Neuronal stem cell (in vitro differentiated cells): ENCODE data around the gene SCN8A.

ENCODE experiments used
- DNase-seq: peaks from one replicate; pipeline ENCODE4 v3.0.0-alpha.2; 2013; ENCODE audit warnings: low spot score
- H2AFZ ChIP-seq: one replicate; pipeline ENCODE4 v1.6.1; 2013; ENCODE audit warnings: mild to moderate bottlenecking, low read length, inconsistent platforms
- H2AK5ac ChIP-seq: 2 replicates; pipeline ENCODE4 v1.6.1; 2013; ENCODE audit warnings: low read depth, mild to moderate bottlenecking, inconsistent platforms, low read length, moderate library complexity, mixed read lengths
- H2BK120ac ChIP-seq: 2 replicates; pipeline ENCODE4 v1.6.1; 2013; ENCODE audit warnings: low read depth, mild to moderate bottlenecking, inconsistent platforms, low read length, moderate library complexity, mixed read lengths
- H2BK12ac ChIP-seq: one replicate; pipeline ENCODE4 v1.6.1; 2013; ENCODE audit warnings: low read length, inconsistent platforms
- H2BK15ac ChIP-seq: 2 replicates; pipeline ENCODE4 v1.6.1; 2013; ENCODE audit warnings: mild to moderate bottlenecking, low read length, inconsistent platforms, mixed read lengths
- H2BK5ac ChIP-seq: one replicate; pipeline ENCODE4 v1.6.1; 2013; ENCODE audit warnings: inconsistent platforms, mild to moderate bottlenecking, low read length, moderate library complexity
- H3K14ac ChIP-seq: one replicate; pipeline ENCODE4 v1.6.1; 2013; ENCODE audit warnings: low read length, inconsistent platforms
- H3K18ac ChIP-seq: 2 replicates; pipeline ENCODE4 v1.6.1; 2013; ENCODE audit warnings: low read length, inconsistent platforms
- H3K23ac ChIP-seq: 2 replicates; pipeline ENCODE4 v1.6.1; 2013; ENCODE audit warnings: low read depth, mild to moderate bottlenecking, mixed read lengths, low read length, inconsistent platforms; ENCODE audit not compliant: poor library complexity
- H3K27ac ChIP-seq: replicated peaks from 3 replicates; pipeline ENCODE4 v1.5.1; 2013; ENCODE audit warnings: low read length, inconsistent platforms
- H3K27me3 ChIP-seq, 3 experiments: 2 replicates each; pipeline ENCODE4 v1.6.1; 2013; ENCODE audit warnings: low read length in 3 of 3, mild to moderate bottlenecking in 2 of 3, inconsistent platforms in 1 of 3, low read depth in 1 of 3, mixed read lengths in 1 of 3, moderate library complexity in 1 of 3; ENCODE audit not compliant: control insufficient read depth in 3 of 3, insufficient read depth in 3 of 3
- H3K36me3 ChIP-seq, 2 donors: replicated peaks in 1 of 2; 2 replicates each; pipeline ENCODE4 v1.6.1; 2013; ENCODE audit warnings: low read length in 2 of 2; ENCODE audit not compliant: control insufficient read depth in 2 of 2, insufficient read depth in 2 of 2
- H3K4ac ChIP-seq: 2 replicates; pipeline ENCODE4 v1.6.1; 2013; ENCODE audit warnings: inconsistent platforms, mild to moderate bottlenecking, low read length, moderate library complexity
- H3K4me1 ChIP-seq, 2 donors: 1 replicate in 1 of 2; 2 replicates in 1 of 2; pipeline ENCODE4 v1.6.1; 2013; ENCODE audit warnings: low read length in 2 of 2, low read depth in 1 of 2; ENCODE audit not compliant: control insufficient read depth in 2 of 2, insufficient read depth in 1 of 2
- H3K4me2 ChIP-seq: one replicate; pipeline ENCODE4 v1.6.1; 2013; ENCODE audit warnings: mild to moderate bottlenecking, low read length, inconsistent platforms; ENCODE audit not compliant: insufficient read depth, poor library complexity, severe bottlenecking
- H3K4me3 ChIP-seq, 2 donors: 2 replicates each; pipeline ENCODE4 v1.5.1; 2013; ENCODE audit warnings: low read length in 2 of 2, mild to moderate bottlenecking in 2 of 2, inconsistent platforms in 1 of 2, moderate library complexity in 1 of 2
- H3K79me1 ChIP-seq: one replicate; pipeline ENCODE4 v1.6.1; 2013; ENCODE audit warnings: low read depth, mild to moderate bottlenecking, inconsistent platforms, low read length, moderate library complexity
- H3K9ac ChIP-seq: one replicate; pipeline ENCODE4 v1.6.1; 2013; ENCODE audit warnings: mild to moderate bottlenecking, low read depth, low read length, inconsistent platforms; ENCODE audit not compliant: poor library complexity
- H3K9me3 ChIP-seq, 2 donors: replicated peaks in 1 of 2; 2 replicates each; pipeline versions ENCODE3 to v1.6.1; 2013; ENCODE audit warnings: low read length in 2 of 2, mild to moderate bottlenecking in 2 of 2, inconsistent platforms in 1 of 2, low read depth in 1 of 2, mixed read lengths in 1 of 2, moderate library complexity in 1 of 2; ENCODE audit not compliant: control insufficient read depth in 2 of 2, insufficient read depth in 1 of 2
- H4K8ac ChIP-seq: one replicate; pipeline ENCODE4 v1.6.1; 2013; ENCODE audit warnings: low read depth, mild to moderate bottlenecking, inconsistent platforms, low read length, moderate library complexity
- H4K91ac ChIP-seq: one replicate; pipeline ENCODE4 v1.6.1; 2013; ENCODE audit warnings: low read length, low read depth, mild to moderate bottlenecking, inconsistent platforms; ENCODE audit not compliant: poor library complexity
- WGBS, 2 donors: extraction: QIAGEN DNeasy Blood & Tissue Kit; methylation state at CpG; one replicate each; pipeline ENCODE4 v1.1.7; 2013; ENCODE audit warnings: missing lambda C conversion rate in 2 of 2, mixed read lengths in 1 of 2; ENCODE audit not compliant: insufficient read length in 2 of 2, insufficient replicate concordance in 1 of 2; ENCODE audit errors: extremely low coverage in 2 of 2; 5-methylcytosine and 5-hydroxymethylcytosine counted together

The SCN8A gene

GRCh38 chr12:51850081-51850964 is 259.3 kb downstream of the SCN8A start:
- no peak overlapping the region for H3K23ac ChIP-seq
- peaks cover 9% of the 10 kb centered on the region for H3K79me1 ChIP-seq
- no peak overlapping the region for H3K4me3 ChIP-seq
- H3K9me3 ChIP-seq, result no peaks in the 10 kb centered on the region
- H3K14ac ChIP-seq, result no peak overlapping the region
- H3K27ac ChIP-seq, result no peak overlapping the region
- H2BK120ac ChIP-seq, result no peak overlapping the region
- peaks cover 2 to 29% of the 10 kb centered on the region in 2 donors for H3K36me3 ChIP-seq
- no peak overlapping the region for H2BK5ac ChIP-seq
- peak overlapping the region; percentile 38 for H2AK5ac ChIP-seq
- no peak overlapping the region for H4K8ac ChIP-seq
- no peak for DNase-seq
- H2AFZ ChIP-seq, result no peak overlapping the region
- WGBS, 2 donors, result no CpG with 5 or more reads among the region's 8 CpGs
- H3K4me2 ChIP-seq, result no peak overlapping the region
- no peak overlapping the region for H3K4ac ChIP-seq
- H3K18ac ChIP-seq, result peak overlapping the region; percentile 4
- no peak overlapping the region for H3K9ac ChIP-seq
- H3K27me3 ChIP-seq, result no peaks in the 10 kb centered on the region
- peak overlapping the region; percentile 0 for H2BK15ac ChIP-seq
- peak overlapping the region; percentile 68 for H2BK12ac ChIP-seq
- H3K4me1 ChIP-seq, result peaks cover 24 to 30% of the 10 kb centered on the region in 2 donors
- no peak overlapping the region for H4K91ac ChIP-seq

- no peaks in the 10 kb centered on the region for H3K9me3 ChIP-seq
- H3K4me1 ChIP-seq, result peaks cover 25 to 27% of the 10 kb centered on the region in 2 donors
- H3K9ac ChIP-seq, result no peak overlapping the region
- H3K79me1 ChIP-seq, result peaks cover 6% of the 10 kb centered on the region
- peak overlapping the region; percentile 43 for H2BK12ac ChIP-seq
- H4K8ac ChIP-seq, result no peak overlapping the region
- H3K23ac ChIP-seq, result no peak overlapping the region
- H3K4ac ChIP-seq, result no peak overlapping the region
- no peak for DNase-seq
- H2AFZ ChIP-seq, result no peak overlapping the region
- H3K18ac ChIP-seq, result peak overlapping the region; percentile 4
- no peaks in the 10 kb centered on the region for H3K27me3 ChIP-seq
- no peak overlapping the region for H3K14ac ChIP-seq
- no peak overlapping the region for H4K91ac ChIP-seq
- no peak overlapping the region for H2BK5ac ChIP-seq
- H2BK120ac ChIP-seq, result no peak overlapping the region
- H3K4me2 ChIP-seq, result no peak overlapping the region
- H3K36me3 ChIP-seq, result peaks cover 2 to 23% of the 10 kb centered on the region in 2 donors
- H3K4me3 ChIP-seq, result no peak overlapping the region
- no peak overlapping the region for H2BK15ac ChIP-seq
- no peak overlapping the region for H3K27ac ChIP-seq
- no CpG with 5 or more reads among the region's 4 CpGs for WGBS, 2 donors
- no peak overlapping the region for H2AK5ac ChIP-seq
Measured at GRCh38 chr12:51850965-51851299, 259.9 kb downstream of the SCN8A start.

GRCh38 chr12:51851413-51852124 is 260.5 kb downstream of the SCN8A start:
- no peak overlapping the region for H3K14ac ChIP-seq
- no peak overlapping the region for H3K4ac ChIP-seq
- H2BK15ac ChIP-seq, result no peak overlapping the region
- peaks cover 2 to 16% of the 10 kb centered on the region in 2 donors for H3K36me3 ChIP-seq
- no peak overlapping the region for H3K4me2 ChIP-seq
- peaks cover 3% of the 10 kb centered on the region for H3K79me1 ChIP-seq
- no peak overlapping the region for H3K4me3 ChIP-seq
- peak overlapping the region; percentile 23 for H3K18ac ChIP-seq
- no peaks in the 10 kb centered on the region for H3K27me3 ChIP-seq
- H2BK12ac ChIP-seq, result no peak overlapping the region
- H2AFZ ChIP-seq, result no peak overlapping the region
- no peak overlapping the region for H3K9ac ChIP-seq
- H3K4me1 ChIP-seq, result peaks cover 19 to 25% of the 10 kb centered on the region in 2 donors
- H4K8ac ChIP-seq, result no peak overlapping the region
- H2AK5ac ChIP-seq, result no peak overlapping the region
- H3K27ac ChIP-seq, result no peak overlapping the region
- no peak overlapping the region for H2BK5ac ChIP-seq
- H3K9me3 ChIP-seq, result no peaks in the 10 kb centered on the region
- DNase-seq, result no peak
- no CpG with 5 or more reads among the region's 8 CpGs for WGBS, 2 donors
- no peak overlapping the region for H3K23ac ChIP-seq
- no peak overlapping the region for H2BK120ac ChIP-seq
- H4K91ac ChIP-seq, result no peak overlapping the region
